Stimulated activated naive CD4-positive, alpha-beta T cell treated with Interleukin-2 at 50 U/mL for 16 hours (primary cell): ENCODE measurements around the gene ST6GALNAC1.
"Not testable (repeated sequence)": the region's sequence is repeated elsewhere in the genome, so short reads cannot be mapped to it uniquely, and the experiment has no call there.

ENCODE experiments used
- DNase-seq: peaks from one replicate; lab custom pipeline; 2025; lab: John Stamatoyannopoulos, UW

The ST6GALNAC1 gene

DNA sequence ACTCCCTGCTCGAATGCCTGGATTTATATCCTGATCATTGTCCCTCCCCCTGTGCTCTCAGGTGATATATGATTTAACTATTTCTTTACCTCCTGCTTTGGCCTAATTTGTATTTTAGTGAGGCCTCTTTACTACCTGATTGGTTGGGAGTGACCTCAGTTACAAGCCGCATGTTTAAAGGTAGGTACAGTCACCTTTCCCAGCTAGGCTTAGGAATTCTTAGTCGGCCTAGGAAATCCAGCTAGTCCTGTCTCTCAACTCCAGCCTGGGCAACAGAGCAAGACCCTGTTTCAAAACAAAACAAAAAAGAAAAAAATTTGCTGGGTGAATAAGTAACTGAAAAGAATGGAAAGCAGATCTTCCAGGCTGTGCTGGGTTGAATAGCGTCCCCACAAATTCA lies 31.1 kb downstream of the ST6GALNAC1 start:
- no peak for DNase-seq

DNA sequence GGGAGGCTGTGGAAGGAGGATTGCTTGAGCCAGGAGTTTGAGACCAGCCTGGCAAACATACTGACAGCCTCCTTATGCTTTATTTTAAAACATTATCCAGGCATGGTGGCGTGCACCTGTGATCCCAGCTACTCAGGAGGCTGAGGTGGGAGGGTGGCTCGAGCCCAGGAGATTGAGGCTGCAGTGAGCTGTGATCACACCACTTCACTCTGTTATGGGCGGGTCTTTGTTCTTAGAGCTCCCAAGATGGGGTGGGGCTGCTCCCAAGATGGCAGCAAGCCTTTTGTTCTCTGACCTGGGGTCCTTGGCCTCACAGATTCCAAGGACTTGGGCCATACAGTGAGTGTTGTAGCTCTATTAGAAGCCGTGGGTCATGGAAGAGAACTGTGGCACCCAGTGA lies 31.8 kb downstream of the ST6GALNAC1 start:
- no peak for DNase-seq

DNA sequence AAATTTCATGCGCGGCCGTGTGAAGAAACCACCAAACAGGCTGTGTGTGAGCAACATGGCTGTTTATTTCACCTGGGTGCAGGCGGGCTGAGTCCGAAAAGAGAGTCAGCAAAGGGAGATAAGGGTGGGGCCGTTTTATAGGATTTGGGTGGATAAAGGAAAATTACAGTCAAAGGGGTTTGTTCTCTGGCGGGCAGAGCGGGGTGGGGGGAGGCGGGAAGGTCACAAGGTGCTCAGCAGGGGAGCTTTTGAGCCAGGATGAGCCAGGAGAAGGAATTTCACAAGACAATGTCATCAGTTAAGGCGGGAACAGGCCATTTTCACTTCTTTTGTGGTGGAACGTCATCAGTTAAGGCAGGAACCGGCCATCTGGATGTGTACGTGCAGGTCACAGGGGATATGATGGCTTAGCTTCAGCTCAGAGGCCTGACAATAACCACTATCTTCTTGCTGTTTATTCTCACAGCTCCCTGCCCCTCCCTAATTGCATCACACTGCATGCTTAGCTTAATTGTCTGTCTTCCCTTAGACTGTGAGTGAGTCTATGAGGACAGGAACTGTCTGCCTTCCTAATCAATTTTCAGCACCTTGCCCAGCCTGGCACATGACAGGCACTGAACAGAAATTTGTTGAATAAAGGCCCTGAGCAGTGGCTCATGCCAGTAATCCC lies 32.3 kb downstream of the ST6GALNAC1 start:
- DNase-seq: not testable (repeated sequence)

DNA sequence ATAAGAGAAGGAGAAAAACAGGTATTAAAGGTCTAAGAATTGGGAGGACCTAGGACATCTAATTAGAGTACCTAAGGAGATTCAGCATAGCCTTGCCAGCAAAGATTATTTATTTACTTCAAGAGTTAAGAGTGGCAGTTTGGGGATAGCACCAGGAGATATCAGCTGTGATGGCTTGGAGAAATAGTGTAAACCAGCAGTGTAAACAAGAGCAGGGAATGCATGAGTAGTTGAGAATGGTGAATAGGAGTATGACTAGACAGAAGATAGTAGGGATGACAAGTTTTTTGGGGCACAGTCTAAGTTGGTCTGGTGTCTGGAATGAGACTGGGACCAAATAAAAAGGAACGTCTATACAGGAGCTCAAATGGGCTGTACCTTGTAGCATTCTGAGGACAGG lies 36.9 kb downstream of the ST6GALNAC1 start:
- DNase-seq: not testable (repeated sequence)

DNA sequence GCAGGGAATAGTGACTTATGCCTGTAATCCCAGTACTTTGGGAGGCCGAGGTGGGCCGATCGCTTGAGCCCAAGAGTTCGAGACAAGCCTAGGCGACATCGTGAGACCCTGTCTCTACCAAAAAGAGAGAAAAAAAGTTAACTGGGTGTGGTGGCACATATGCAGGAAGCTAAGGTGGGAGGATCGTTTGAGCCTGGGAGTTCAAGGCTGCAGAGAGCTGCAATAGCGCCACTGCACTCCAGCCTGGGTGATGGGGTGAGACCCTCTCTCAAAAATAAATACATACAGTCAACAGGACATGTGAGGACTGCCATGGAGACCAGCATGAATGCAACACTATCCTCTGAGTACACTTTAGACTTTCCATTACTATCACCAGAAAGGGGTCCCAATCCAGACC lies 42.5 kb downstream of the ST6GALNAC1 start:
- no peak for DNase-seq

DNA sequence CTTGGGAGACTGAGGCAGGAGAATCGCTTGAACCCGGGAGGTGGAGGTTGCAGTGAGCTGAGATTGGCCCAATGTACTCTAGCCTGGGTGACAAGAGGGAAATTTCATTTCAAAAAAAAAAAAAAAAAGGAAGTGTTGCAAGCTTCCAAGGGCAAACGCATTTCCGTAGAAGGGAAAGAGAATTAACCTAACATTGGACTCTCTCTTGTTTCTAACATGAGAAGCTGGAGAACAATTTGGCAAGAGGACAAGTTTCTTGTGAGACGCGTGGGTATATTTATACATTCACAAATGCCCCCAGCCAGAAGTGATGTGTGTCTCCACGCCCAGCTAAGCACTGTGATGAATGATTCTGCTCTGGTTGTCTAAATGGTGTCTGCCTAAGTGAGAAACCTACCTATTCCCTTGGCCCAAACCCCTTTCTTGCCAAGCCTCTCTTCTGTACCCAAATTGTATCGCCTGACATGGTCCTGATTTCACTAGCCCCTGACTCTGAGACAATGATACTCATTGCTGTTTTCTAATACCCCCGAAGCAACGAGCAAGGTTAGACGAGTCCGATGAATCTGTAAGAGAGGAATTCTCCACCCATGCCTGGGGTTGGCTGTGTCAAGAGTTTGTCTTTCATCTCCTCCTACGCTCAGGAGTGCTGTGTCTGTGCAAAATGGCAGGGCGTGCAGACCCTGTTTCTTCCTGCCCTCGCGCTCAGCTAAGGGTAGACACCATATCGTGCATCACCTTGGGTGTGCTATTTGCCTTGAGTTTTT lies 43.7 kb downstream of the ST6GALNAC1 start:
- no peak for DNase-seq

DNA sequence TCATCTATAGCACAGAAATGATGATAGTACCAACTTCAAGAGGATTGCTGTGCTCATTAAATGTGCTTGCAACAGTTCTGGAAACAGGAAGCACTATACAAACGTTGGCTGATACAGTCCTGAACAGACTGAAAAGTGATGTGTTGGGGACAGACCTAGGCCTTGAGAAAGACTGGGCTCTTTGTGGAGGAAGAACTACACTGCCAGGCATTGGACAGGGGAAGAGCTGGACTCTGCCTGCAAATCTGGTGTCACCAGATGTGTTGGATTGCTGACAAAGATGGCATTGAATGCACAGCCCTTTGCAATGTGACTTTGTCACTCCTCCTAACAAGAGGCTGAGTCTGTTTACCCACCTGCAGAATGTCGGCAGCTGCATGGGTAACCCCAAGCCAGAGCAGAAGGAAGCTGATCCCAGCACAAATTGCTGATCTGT lies 45.5 kb downstream of the ST6GALNAC1 start:
- DNase-seq: no peak

DNA sequence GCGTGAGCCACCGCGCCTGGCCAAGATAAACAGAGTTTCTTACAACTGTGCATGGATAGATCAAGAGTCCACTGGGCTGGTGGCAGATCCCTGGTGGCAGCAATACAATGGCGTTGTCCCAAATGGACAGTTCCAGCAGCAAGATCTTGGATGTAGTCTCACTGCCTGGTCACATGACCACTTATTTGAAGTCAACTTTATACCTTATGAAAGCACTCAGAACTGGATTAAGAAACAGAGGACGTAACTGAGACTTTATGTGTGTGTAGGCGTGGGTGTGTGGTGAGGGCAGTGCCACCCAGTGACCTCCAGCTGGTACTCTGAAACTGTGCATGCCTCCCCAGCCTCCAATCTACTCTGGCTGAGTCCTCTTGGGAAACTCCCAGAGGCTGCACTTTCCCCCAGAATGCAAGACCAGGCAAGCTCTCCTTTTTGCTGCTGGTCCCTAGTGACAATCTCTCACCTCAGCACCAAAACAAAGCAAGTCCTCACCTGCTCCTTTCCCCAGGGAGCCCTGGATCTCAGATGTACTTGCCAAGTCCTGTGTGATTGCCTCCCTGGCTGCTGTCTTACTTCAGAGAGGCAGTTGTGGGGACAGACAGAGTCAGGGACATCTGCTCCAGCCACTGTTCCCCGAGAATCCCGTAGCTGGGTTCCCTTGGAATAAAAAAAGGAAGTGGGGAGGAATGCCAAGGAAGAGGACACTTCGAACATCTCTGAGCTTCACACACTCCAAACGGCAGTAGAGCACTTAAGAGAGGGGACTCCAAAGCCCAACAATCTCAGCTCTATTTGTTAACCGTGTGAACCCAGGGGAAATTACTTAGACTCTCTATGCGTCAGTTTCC lies 46.2 kb downstream of the ST6GALNAC1 start:
- no peak for DNase-seq

DNA sequence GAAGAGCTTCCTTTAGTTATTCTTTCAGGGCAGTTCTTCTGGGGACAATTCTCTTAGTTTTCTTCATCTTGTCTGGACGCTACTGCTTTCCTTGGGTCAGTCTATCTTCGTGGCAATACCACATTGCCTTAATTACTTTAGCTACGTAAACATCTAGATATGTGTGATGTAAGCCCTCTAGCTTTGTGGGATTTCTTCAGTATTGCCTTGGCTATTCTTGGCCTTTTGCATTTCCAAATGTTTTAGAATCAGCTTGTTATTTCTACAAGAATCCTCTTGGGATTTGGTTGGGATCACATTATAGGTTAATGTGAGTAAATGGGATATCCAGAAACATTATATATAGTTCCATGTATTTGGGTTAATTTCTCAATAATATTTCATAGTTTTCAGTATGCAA lies 48.9 kb downstream of the ST6GALNAC1 start:
- DNase-seq: no peak

DNA sequence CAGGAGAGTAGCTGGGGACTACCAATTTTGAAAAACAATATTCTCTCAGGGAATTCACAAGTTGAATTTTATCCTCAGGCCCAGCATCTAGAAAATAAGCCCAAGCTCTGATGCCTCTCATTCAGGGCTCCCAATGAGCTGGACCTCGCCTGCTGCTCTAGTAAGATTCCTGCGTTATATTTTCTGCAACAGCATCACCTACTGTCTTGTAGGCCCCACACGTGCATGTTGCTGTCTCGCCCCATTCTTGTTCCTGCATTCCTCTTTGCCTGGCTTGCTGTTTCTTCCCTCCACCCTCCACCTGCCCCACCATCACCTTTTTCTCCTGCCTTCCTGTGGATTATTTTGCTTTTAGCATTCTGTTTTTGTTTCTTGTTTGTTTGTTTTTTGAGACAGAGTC lies 49.6 kb downstream of the ST6GALNAC1 start:
- DNase-seq: no peak

DNA sequence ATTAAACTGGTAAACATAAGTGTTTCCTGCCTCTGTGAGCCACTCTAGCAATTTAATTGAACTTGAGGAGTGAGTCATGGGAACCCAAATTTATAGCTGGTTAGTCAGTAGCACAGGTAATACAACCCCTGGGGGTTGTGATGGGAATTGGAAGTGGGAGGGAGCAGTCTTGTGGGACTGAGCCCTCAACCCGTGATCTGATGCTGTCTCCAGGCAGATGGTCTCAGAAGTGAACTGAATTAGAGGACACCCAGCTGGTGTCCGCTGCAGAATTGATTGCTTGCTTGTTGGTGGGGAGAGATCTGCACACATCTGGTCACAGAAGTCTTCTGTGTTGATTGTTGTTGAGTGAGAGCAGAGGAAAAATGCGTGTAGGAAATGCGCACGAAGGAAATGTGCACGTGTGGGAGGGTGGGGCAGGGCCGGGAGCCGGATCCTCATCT lies 50.2 kb downstream of the ST6GALNAC1 start:
- DNase-seq: no peak

DNA sequence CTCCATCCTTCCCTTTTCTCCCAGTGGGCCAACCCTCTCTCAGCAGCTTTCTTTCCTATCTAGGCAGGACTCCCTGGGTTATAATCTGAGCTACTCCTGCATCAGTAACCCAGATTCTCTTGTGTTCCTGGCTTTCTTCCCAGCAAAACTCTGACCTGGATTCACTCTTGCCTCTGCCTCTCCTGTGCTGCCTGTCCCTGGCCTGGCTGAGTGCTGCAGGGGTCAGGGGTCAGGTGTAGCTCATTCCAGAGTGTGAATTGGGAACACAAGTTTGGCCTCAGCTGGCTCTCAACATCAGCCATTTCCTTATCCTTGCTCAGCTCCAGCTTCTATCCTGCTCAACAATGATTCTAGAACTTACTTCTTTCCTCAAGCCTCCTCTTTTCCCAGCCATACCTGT lies 55.4 kb downstream of the ST6GALNAC1 start:
- DNase-seq: no peak

DNA sequence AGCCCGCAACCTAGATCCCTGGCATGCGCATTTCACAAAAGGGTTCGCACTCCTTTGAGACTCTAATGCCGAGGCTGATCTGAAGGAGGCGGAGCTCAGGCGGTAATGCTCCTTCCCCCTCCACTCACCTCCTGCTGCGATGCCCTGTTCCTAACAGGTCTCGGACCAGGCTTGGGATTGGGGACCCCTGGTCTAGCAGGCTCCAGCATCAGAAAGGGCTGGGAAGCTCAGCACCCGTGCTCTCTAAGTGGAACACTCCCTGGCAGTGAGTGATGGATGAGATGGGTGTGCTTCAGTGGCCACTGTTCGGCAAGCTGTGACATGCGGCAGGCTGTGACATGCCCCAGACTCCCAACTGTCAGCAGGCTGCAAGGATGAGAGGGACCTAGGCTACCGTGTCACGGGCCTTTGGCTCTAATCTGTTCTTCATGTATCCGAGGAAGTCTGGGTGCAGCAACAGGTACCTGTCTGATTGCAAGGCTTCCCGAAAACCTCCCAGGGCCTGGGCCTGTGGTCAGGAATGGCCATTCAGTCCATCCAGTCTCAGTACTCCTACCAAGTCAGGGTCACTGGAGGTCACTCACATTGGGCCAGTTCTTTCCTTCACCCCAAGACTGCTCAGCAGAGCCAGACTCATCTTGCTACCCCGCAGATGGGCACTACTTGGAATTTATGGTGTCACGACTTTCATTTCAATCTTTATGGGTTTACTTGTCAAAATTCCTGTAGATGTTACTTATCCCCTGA lies 56.6 kb downstream of the ST6GALNAC1 start:
- DNase-seq: no peak

DNA sequence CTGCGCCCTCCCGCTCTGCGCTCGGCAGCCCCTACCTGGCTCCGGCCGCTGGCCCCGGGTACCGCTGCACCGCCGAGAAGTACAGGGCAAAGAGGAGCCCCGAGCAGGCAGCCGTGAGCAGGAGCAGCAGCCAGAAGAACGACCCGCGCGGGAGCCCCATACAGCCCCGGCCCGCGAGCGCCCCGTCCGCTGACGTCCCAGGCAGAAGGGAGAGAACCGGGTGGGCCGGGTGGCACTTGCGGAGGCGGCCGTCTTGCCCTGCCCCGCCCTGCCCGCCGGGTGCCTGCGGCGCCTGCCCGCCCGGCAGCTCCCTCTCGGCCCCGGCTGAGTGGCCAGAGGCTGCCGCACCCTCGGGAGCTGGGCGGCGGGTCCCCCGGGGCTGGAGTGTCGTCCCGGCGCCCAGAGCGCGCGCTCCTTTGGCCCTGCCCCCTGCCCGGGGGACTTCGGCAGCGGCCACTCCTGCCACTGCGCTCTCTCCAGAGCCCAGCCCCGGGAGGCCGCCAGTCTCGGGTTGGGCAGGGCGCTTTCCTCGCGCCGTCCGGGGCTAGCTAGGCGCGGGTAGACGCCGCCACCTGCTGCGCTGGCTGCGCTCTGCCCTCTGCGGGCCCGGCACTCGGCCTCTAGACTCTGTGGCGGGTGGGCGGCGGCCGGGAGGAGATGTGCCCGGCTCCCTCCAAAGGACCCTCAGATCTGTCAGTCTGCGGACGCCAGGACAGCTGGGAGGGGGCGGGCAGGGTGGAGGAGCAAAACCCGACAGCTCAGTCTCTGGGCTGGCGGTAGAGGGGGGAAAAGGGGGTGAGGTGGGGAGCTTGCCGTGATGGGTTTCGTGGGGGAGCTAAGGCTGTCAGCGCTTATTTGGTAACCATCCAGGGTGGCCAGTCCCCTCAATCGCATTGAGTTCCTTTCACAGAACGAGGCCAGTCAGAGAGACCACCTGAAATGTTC lies 57.6 kb downstream of the ST6GALNAC1 start, which contains the start of gene ST6GALNAC2:
Gene ST6GALNAC2 (minus strand): TSS at position 212 of the 945 bp plus-strand sequence. CDS start 52 bp downstream, at position 160.
- peak; percentile 24 for DNase-seq

DNA sequence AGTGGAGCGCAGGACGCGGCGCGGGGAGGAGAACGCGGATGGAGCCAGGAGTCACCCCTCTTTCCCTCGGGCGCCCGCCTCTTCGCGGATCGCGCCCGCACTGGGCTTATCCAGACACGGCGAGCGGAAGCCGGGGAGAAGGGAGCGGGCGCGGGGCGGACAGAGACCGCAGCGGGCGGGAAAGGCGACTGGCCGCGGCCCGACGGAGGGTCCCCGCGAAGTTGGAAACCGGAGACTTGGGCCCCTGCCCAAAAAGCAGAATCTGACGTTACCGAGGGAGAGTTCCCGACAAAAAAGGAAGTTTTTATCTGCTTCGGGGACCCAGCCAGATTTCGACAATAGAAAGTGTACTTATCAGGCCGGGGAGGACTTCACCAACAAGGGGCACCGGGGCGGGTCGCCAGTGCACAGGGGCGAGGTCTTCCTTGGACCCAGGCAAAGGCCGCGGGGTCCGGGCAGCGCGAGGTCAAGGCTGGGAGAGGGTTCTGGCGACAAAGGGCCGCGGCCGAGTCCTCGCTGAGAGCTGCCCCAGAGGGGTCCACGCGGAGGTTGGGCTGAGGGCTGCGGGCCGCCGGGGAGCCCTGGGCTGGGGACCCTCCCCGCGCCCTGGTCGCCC lies 58.4 kb downstream of the ST6GALNAC1 start:
- DNase-seq: no peak

DNA sequence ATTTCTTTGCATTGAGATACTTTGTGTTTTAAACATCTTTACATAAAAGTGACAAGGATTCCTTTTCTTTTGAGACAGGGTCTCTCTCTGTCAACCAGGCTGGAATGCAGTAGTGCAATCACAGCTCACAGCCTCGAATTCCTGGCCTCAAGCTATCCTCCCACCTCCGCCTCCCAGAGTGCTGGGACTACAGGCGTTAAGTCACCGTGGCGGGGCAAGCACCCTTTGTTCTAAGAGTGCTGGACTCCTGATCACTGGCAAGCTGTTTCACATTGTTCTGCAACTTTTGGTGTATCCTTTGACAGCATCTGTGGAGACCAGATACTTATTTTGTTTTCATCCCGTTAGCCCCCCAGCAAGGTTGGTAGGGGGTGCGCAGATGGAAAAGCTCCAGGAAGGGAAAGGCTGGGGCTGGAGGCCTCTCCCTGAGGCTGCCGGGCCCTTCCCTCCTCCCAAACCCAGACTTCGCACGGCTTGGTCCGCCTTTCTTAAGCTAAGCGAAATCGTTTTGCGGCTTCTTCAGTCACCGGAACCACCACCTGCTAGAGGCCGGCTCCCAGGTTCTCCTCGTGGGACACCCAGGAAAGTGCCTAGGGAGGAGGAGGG lies 59.0 kb downstream of the ST6GALNAC1 start:
- DNase-seq: no peak

DNA sequence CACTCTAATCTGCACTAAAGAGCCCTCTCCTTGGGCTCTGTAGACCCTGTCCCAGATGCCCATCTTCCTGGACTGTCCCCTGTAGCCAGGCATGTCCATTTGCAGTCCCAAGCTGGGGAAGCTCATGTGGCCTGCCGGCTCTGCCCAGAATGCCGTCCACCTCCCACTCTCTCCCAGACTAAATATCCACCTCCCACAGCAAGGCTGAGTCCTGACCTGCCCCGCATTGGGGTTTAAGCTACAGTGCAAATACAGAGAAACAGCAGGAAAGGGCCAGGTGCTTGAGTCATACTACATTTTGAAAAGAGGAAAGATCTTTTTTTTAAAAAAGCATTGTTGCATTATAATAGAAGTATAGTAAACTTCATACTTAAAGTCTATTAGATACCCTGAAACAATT lies 60.9 kb downstream of the ST6GALNAC1 start:
- no peak for DNase-seq

DNA sequence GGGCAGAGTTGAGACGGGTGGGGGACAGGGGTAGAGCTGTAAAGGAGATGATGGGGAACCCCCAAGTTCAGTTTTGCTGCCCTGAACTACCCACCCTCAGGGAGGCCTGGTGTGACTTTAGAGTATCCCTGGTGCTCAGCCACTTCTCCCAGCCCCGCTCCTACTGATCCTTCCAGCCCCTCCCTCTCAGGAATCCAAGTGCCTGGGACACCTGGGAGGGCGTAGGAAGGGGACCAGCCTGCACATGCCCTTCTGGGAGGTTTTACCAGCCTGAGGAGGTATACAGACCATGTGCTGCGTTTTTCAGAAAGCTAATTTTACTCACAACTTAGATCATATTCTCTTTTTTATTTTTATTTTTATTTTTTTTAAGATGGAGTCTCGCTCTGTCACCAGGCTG lies 62.0 kb downstream of the ST6GALNAC1 start:
- DNase-seq: no peak

DNA sequence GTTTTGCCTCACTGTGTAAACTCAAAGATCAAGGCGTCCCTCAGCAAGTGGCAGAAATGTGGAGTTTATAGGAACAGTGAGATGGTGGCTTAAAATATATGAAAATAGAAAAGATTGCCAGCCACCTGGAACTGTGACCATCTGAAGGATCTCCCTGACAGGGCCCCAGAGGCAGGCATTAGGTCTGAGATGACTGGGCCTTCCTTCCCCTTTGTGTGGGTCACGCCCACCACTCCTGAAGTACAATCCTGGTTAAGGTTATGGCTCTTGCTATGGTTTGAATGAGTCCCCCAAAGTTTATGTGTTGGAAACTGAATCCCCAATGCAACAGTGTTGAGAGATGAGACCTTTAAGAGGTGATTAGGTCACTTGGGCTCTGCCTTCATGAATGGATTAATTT lies 64.3 kb downstream of the ST6GALNAC1 start:
- no peak for DNase-seq

DNA sequence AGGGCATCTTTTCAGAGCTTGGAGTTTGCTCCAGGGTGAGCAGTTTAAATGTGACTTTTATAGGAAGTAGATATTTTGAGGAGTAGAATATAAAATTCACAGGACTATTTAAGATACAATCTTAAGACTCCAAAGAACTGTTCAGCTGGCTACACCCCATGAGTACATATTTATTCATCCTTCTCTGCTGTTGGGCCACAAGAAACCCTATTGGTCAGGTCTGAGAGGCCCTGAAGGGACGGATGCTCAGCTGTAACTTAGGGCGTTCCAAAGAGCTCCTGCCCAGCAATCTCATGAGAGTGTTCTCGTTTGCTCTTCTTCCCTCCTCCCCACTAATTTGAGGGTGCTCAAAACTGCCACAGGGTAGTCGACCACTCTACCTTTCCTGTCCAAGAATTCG lies 65.2 kb downstream of the ST6GALNAC1 start:
- no peak for DNase-seq
